Stimulated activated CD4-positive, alpha-beta T cell treated with anti-CD3 and anti-CD28 coated beads, Interleukin-12 subunit alpha, Interleukin-12 subunit beta, amount 100 ng/mL, for 4 hours (primary cell): ENCODE measurements around the gene TCF20.

Experiments used
- DNase-seq: peaks from one replicate; pipeline ENCODE4 v3.0.0-alpha.2; 2020

TCF20 gene

GRCh38 chr22:42300259-42301076 lies 30.0 kb upstream of the TCF20 start:
- no peak for DNase-seq

- peak; percentile 45 for DNase-seq
Measured at GRCh38 chr22:42299586-42300258, 29.3 kb upstream of the TCF20 start.

- DNase-seq: no peak
Measured at GRCh38 chr22:42298746-42299145, 28.3 kb upstream of the TCF20 start.

GRCh38 chr22:42297778-42298177 lies 27.3 kb upstream of the TCF20 start:
- DNase-seq: no peak

GRCh38 chr22:42296883-42297282 lies 26.4 kb upstream of the TCF20 start:
- DNase-seq: no peak

GRCh38 chr22:42296381-42296853 lies 26.0 kb upstream of the TCF20 start:
- no peak for DNase-seq

GRCh38 chr22:42294034-42294985 lies 23.9 kb upstream of the TCF20 start:
- DNase-seq: no peak

- no peak for DNase-seq
Measured at GRCh38 chr22:42292732-42293520, 22.5 kb upstream of the TCF20 start.

- no peak for DNase-seq
Measured at GRCh38 chr22:42291287-42291686, 20.8 kb upstream of the TCF20 start.

GRCh38 chr22:42289671-42290541 lies 19.5 kb upstream of the TCF20 start:
- DNase-seq: no peak

GRCh38 chr22:42288791-42289190 lies 18.3 kb upstream of the TCF20 start:
- DNase-seq: no peak

GRCh38 chr22:42287174-42287890 lies 16.9 kb upstream of the TCF20 start:
- DNase-seq: no peak

GRCh38 chr22:42286205-42286604 lies 15.8 kb upstream of the TCF20 start:
- DNase-seq: no peak

- no peak for DNase-seq
Measured at GRCh38 chr22:42285604-42286003, 15.2 kb upstream of the TCF20 start.

GRCh38 chr22:42284643-42285181 lies 14.3 kb upstream of the TCF20 start:
- no peak for DNase-seq

GRCh38 chr22:42284202-42284591 lies 13.7 kb upstream of the TCF20 start:
- no peak for DNase-seq

GRCh38 chr22:42283278-42284201 lies 13.1 kb upstream of the TCF20 start:
- peak; percentile 33 for DNase-seq

- DNase-seq: no peak
Measured at GRCh38 chr22:42282943-42283277, 12.5 kb upstream of the TCF20 start.

GRCh38 chr22:42282252-42282942 lies 11.9 kb upstream of the TCF20 start:
- no peak for DNase-seq
